ENCODE results near the gene HNRNPUL1. TPM values are rescaled to one million over a fixed set of nuclear protein-coding genes. Genes with fewer than 3 reads are reported as not detected.

The HNRNPUL1 gene
- total RNA-seq, 4 donors from 2014 or later = 148 to 207 (median 179) TPM

- Histone ChIP-seq H3K27ac (replicated peaks in 1 of 4) (no peak overlapping the region), H3K36me3 (no peaks in the 10 kb centered on the region), H3K9me3 (no peaks in the 10 kb centered on the region), H3K4me1 (peaks cover 9 to 41% (median 37%) of the 10 kb centered on the region in 4 donors), H3K4me3 (no peak overlapping the region), H3K27me3 (peaks cover 0 to 6% (median 0%) of the 10 kb centered on the region in 4 donors)
- intact Hi-C loops (cut with DNase I) = no loop called here
- 54% methylated on average over 3 of the region's 3 CpGs for WGBS
- no peak for DNase-seq (ENCODE audit: extremely low spot score)
- no peak for TF ChIP-seq POLR2A (IDR thresholded peaks at IDR 0.05; ENCODE audit: low read depth)
- no peak for TF ChIP-seq EP300 (IDR thresholded peaks at IDR 0.05)
- TF ChIP-seq, protein P1, sequence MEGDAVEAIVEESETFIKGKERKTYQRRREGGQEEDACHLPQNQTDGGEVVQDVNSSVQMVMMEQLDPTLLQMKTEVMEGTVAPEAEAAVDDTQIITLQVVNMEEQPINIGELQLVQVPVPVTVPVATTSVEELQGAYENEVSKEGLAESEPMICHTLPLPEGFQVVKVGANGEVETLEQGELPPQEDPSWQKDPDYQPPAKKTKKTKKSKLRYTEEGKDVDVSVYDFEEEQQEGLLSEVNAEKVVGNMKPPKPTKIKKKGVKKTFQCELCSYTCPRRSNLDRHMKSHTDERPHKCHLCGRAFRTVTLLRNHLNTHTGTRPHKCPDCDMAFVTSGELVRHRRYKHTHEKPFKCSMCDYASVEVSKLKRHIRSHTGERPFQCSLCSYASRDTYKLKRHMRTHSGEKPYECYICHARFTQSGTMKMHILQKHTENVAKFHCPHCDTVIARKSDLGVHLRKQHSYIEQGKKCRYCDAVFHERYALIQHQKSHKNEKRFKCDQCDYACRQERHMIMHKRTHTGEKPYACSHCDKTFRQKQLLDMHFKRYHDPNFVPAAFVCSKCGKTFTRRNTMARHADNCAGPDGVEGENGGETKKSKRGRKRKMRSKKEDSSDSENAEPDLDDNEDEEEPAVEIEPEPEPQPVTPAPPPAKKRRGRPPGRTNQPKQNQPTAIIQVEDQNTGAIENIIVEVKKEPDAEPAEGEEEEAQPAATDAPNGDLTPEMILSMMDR (IDR thresholded peaks at IDR 0.05) = no peak
- TF ChIP-seq POLR2AphosphoS5 (IDR thresholded peaks at IDR 0.05) = no peak
Measured at GRCh38 chr19:41355802-41356201, 91.6 kb downstream of the HNRNPUL1 start.

DNA sequence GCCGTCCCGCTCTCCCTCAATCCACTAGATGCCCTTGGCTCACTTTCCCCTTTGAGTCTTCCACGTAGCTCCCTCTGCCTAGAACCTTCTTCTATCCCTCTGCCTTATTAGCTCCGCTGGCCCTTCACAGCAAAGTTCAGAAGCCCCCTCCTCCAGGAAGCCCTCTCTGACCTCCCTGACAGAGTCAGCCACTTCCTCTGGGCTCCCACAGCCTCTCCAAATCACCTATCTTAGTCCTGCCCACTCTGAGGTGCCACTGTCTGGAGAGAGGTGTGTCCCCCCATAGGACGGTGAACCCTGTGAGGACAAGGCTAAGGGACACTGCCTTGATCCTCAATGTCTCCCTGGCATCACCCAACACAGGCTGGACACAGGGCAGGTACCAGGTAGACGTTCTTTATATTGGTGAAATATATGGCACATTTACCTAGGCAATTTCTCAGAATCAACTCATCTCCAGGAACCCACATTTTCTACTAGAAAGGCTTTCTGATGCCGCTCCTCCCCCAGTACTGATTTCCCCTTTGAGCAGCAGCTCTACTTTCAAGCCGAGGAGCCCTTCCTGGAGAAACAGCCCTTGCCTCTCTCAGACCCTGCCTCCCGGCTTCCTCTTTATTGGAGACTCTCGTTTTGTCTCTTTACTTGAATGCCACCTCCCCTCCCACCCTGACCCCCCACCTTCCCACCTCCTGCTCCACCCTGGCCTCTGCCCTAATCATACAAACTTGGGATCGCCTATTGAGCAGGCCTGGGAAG lies 93.0 kb downstream of the HNRNPUL1 start:
- Histone ChIP-seq H3K4me1 (peaks cover 9 to 29% (median 24%) of the 10 kb centered on the region in 4 donors), H3K27me3 (peaks cover 0 to 6% (median 0%) of the 10 kb centered on the region in 4 donors), H3K4me3 (no peak overlapping the region), H3K9me3 (no peaks in the 10 kb centered on the region), H3K27ac (replicated peaks in 1 of 4) (no peak overlapping the region), H3K36me3 (no peaks in the 10 kb centered on the region)
- 74% methylated on average over 11 of the region's 11 CpGs for WGBS
- intact Hi-C loops (cut with DNase I) = no loop called here
- TF ChIP-seq EP300 (IDR thresholded peaks at IDR 0.05) = no peak
- TF ChIP-seq POLR2A (IDR thresholded peaks at IDR 0.05; ENCODE audit: low read depth) = no peak
- TF ChIP-seq, protein P1 (IDR thresholded peaks at IDR 0.05) = no peak
- no peak for TF ChIP-seq POLR2AphosphoS5 (IDR thresholded peaks at IDR 0.05)
- DNase-seq (ENCODE audit: extremely low spot score) = no peak

Small RNA genes lying within 50 kb of the gene (small RNA-seq; reads per million reads assigned to genes)
- gene RN7SL34P = 0 reads per million in 3 donors

Other genes starting within 250 kb of the HNRNPUL1 start
- not detected for gene CYP2A13, start 175.9 kb upstream of the HNRNPUL1 start, total RNA-seq
- not detected for gene CYP2F1, start 149.9 kb upstream of the HNRNPUL1 start, total RNA-seq
- gene CYP2S1, start 71.2 kb upstream of the HNRNPUL1 start, total RNA-seq = 1 to 10 TPM; 1.7 to 3.0 (median 2.3) TPM
- gene AXL, start 45.1 kb upstream of the HNRNPUL1 start, total RNA-seq = 100 to 1,000 TPM; 112 to 243 (median 172) TPM
- 10 to 100 TPM; 11.6 to 21.2 (median 14.8) TPM for gene CCDC97, start 45.8 kb downstream of the HNRNPUL1 start, total RNA-seq
- 10 to 100 TPM; 29.8 to 52.4 (median 31.8) TPM for gene TGFB1, start 89.5 kb downstream of the HNRNPUL1 start, total RNA-seq
- 1 to 10 TPM; 4.9 to 9.3 (median 6.9) TPM for gene B9D2, start 99.8 kb downstream of the HNRNPUL1 start, total RNA-seq
- 10 to 100 TPM in 3 of 4 donors, 1 to 10 TPM in 1; 9.7 to 17.2 (median 14.1) TPM for gene TMEM91, start 112.2 kb downstream of the HNRNPUL1 start, total RNA-seq
- gene EXOSC5, start 133.0 kb downstream of the HNRNPUL1 start, total RNA-seq = 10 to 100 TPM; 11.2 to 15.2 (median 13.2) TPM
- 10 to 100 TPM; 40.7 to 75.2 (median 54.0) TPM for gene BCKDHA, start 133.4 kb downstream of the HNRNPUL1 start, total RNA-seq
- 10 to 100 TPM in 1 of 4 donors, 1 to 10 TPM in 3; 1.2 to 12.0 (median 5.0) TPM for gene B3GNT8, start 163.0 kb downstream of the HNRNPUL1 start, total RNA-seq
- gene DMAC2, start 175.5 kb downstream of the HNRNPUL1 start, total RNA-seq = 10 to 100 TPM; 41.9 to 70.6 (median 61.2) TPM
- gene ERICH4, start 178.8 kb downstream of the HNRNPUL1 start, total RNA-seq = not detected